WTC11 (cell line): ENCODE results near the gene CCDC69. TPM values are rescaled to one million over a fixed set of nuclear protein-coding genes. Genes with fewer than 3 reads are reported as not detected.

ENCODE experiments used
- ATAC-seq: fragments of 200-7000 bp; cut with Tn5 transposase; 2 replicates; pipeline ENCODE4 v1.10.0; 2021; ENCODE audit warnings: mild to moderate bottlenecking, moderate library complexity
- CTCF ChIA-PET: fragments of 300-600 bp; sonication (Branson Sonifier 250); formaldehyde crosslinking; loops from one replicate; lab custom pipeline; 2021; ENCODE audit warnings: antibody characterized with exemption; lab: Charles Lee
- POLR2A ChIA-PET: fragments of 350-600 bp; sonication (Branson Sonifier 250); formaldehyde crosslinking; loops from one replicate; lab custom pipeline; 2021; ENCODE audit warnings: antibody characterized with exemption; lab: Charles Lee
- DNase-seq: peaks from one replicate; pipeline ENCODE4 v3.0.0; 2021; ENCODE audit warnings: low spot score
- H3K27ac Mint-ChIP-seq: 2 replicates; pipeline ENCODE4 v1.8.0; 2021; ENCODE audit warnings: mixed read lengths
- H3K27me3 Mint-ChIP-seq: 2 replicates; pipeline ENCODE4 v1.8.0; 2021; ENCODE audit warnings: low read depth, mild to moderate bottlenecking, moderate library complexity, mixed read lengths
- H3K36me3 Mint-ChIP-seq: 2 replicates; pipeline ENCODE4 v1.8.0; 2021; ENCODE audit warnings: mixed read lengths
- H3K4me1 Mint-ChIP-seq: 2 replicates; pipeline ENCODE4 v1.8.0; 2022; ENCODE audit warnings: mixed read lengths
- H3K4me3 Mint-ChIP-seq: 2 replicates; pipeline ENCODE4 v1.8.0; 2021; ENCODE audit warnings: mild to moderate bottlenecking, moderate library complexity, mixed read lengths
- H3K9me3 Mint-ChIP-seq: 2 replicates; pipeline ENCODE4 v1.8.0; 2021; ENCODE audit warnings: mixed read lengths
- ATF1 ChIP-seq: sonication (generic); formaldehyde crosslinking; IDR thresholded peaks from 2 replicates; pipeline ENCODE4 v1.8.1; 2023; ENCODE audit warnings: mild to moderate bottlenecking, moderate library complexity, missing genetic modification reagents
- CBFB ChIP-seq: sonication (generic); formaldehyde crosslinking; IDR thresholded peaks from 2 replicates; pipeline ENCODE4 v1.8.1; 2022; ENCODE audit warnings: mild to moderate bottlenecking, low read depth, missing genetic modification reagents
- CREM ChIP-seq: sonication (generic); formaldehyde crosslinking; IDR thresholded peaks from 2 replicates; pipeline ENCODE4 v1.8.1; 2022; ENCODE audit warnings: mild to moderate bottlenecking, missing genetic modification reagents, moderate library complexity
- ETV6 ChIP-seq: sonication (generic); formaldehyde crosslinking; IDR thresholded peaks from 2 replicates; pipeline ENCODE4 v1.8.1; 2022; ENCODE audit warnings: mild to moderate bottlenecking, missing genetic modification reagents
- GRHL2 ChIP-seq: fragments of 250-450 bp; sonication (Bioruptor Pico); IDR thresholded peaks from 2 replicates; pipeline ENCODE4 v1.8.0; 2022; ENCODE audit warnings: mild to moderate bottlenecking, moderate library complexity; ENCODE audit not compliant: insufficient replicate concordance, severe bottlenecking
- NFATC4 ChIP-seq: fragments of 250-450 bp; sonication (Bioruptor Pico); IDR thresholded peaks from 2 replicates; pipeline ENCODE4 v1.9.0; 2021; ENCODE audit warnings: mild to moderate bottlenecking
- SMAD3 ChIP-seq: sonication (generic); formaldehyde crosslinking; IDR thresholded peaks from 2 replicates; pipeline ENCODE4 v1.8.0; 2022; ENCODE audit warnings: missing genetic modification reagents, mild to moderate bottlenecking, borderline replicate concordance
- TEAD4 ChIP-seq: sonication (generic); formaldehyde crosslinking; IDR thresholded peaks from 2 replicates; pipeline ENCODE4 v1.8.0; 2022; ENCODE audit warnings: mild to moderate bottlenecking, missing genetic modification reagents
- TP53 ChIP-seq: sonication (generic); formaldehyde crosslinking; IDR thresholded peaks from 2 replicates; pipeline ENCODE4 v1.8.1; 2023; ENCODE audit warnings: mild to moderate bottlenecking, missing genetic modification reagents
- ZNF121 ChIP-seq: sonication (generic); formaldehyde crosslinking; IDR thresholded peaks from 2 replicates; pipeline ENCODE4 v1.8.0; 2023; ENCODE audit warnings: missing genetic modification reagents
- ZNF263 ChIP-seq: sonication (generic); formaldehyde crosslinking; IDR thresholded peaks from 2 replicates; pipeline ENCODE4 v1.8.1; 2022; ENCODE audit warnings: low read depth, mild to moderate bottlenecking, moderate library complexity, missing genetic modification reagents
- ZNF317 ChIP-seq: sonication (generic); formaldehyde crosslinking; IDR thresholded peaks from 2 replicates; pipeline ENCODE4 v1.8.1; 2023; ENCODE audit warnings: low read depth, mild to moderate bottlenecking, moderate library complexity, missing genetic modification reagents, borderline replicate concordance
- total RNA-seq: library from RNA; stranded (reverse); gene quantifications from 3 replicates; pipeline ENCODE4 v1.2.3, GENCODE V29; 2021
- TF ChIP-seq, protein P1 (sequence below): sonication (generic); formaldehyde crosslinking; IDR thresholded peaks from 2 replicates; pipeline ENCODE4 v1.8.0; 2022; ENCODE audit warnings: mild to moderate bottlenecking, missing genetic modification reagents
- TF ChIP-seq, protein P2 (sequence below): sonication (generic); formaldehyde crosslinking; IDR thresholded peaks from 2 replicates; pipeline ENCODE4 v1.8.1; 2023; ENCODE audit warnings: mild to moderate bottlenecking, missing genetic modification reagents, moderate library complexity
- TF ChIP-seq, protein P3 (sequence below): fragments of 250-450 bp; sonication (Bioruptor Pico); IDR thresholded peaks from 2 replicates; pipeline ENCODE4 v1.9.0; 2021; ENCODE audit warnings: mild to moderate bottlenecking, borderline replicate concordance
- TF ChIP-seq, protein P4 (sequence below): sonication (generic); formaldehyde crosslinking; IDR thresholded peaks from 2 replicates; pipeline ENCODE4 v1.8.0; 2023; ENCODE audit warnings: missing genetic modification reagents, mild to moderate bottlenecking, borderline replicate concordance
- TF ChIP-seq, protein P5 (sequence below): sonication (generic); formaldehyde crosslinking; IDR thresholded peaks from 2 replicates; pipeline ENCODE4 v1.8.0; 2022; ENCODE audit warnings: mild to moderate bottlenecking, missing genetic modification reagents

CCDC69 gene
- total RNA-seq, 1 experiment from 2014 or later: 12.4 TPM

DNA sequence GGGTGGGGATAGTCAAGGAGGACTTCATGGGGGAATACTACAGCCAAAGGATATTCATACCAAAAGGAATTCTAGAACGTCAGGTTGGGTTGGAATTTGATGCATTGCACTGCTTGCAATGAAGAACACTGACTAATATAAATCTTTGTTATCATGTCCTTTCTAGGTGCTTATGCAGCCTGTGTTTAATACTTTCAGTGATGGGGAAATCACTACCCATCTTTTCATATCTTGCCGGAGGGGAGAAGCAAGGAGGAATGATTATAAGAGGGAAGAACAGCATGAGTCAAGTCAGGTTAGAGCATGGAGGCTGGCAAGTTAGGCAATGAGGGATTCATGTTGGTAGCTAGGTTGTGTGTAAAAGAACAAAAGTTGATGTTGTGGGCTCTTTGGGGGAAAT, 5.1 kb upstream of the CCDC69 start (continued):
- TF ChIP-seq TEAD4 (CRISPR knock-in tag) (no peak), TP53 (no peak), CBFB (no peak), CREM (CRISPR knock-in tag) (no peak)
- TF ChIP-seq, protein P1, sequence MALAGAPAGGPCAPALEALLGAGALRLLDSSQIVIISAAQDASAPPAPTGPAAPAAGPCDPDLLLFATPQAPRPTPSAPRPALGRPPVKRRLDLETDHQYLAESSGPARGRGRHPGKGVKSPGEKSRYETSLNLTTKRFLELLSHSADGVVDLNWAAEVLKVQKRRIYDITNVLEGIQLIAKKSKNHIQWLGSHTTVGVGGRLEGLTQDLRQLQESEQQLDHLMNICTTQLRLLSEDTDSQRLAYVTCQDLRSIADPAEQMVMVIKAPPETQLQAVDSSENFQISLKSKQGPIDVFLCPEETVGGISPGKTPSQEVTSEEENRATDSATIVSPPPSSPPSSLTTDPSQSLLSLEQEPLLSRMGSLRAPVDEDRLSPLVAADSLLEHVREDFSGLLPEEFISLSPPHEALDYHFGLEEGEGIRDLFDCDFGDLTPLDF (CRISPR knock-in tag): no peak
- TF ChIP-seq, protein P2, sequence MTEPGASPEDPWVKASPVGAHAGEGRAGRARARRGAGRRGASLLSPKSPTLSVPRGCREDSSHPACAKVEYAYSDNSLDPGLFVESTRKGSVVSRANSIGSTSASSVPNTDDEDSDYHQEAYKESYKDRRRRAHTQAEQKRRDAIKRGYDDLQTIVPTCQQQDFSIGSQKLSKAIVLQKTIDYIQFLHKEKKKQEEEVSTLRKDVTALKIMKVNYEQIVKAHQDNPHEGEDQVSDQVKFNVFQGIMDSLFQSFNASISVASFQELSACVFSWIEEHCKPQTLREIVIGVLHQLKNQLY (CRISPR knock-in tag): no peak
- TF ChIP-seq, protein P3, sequence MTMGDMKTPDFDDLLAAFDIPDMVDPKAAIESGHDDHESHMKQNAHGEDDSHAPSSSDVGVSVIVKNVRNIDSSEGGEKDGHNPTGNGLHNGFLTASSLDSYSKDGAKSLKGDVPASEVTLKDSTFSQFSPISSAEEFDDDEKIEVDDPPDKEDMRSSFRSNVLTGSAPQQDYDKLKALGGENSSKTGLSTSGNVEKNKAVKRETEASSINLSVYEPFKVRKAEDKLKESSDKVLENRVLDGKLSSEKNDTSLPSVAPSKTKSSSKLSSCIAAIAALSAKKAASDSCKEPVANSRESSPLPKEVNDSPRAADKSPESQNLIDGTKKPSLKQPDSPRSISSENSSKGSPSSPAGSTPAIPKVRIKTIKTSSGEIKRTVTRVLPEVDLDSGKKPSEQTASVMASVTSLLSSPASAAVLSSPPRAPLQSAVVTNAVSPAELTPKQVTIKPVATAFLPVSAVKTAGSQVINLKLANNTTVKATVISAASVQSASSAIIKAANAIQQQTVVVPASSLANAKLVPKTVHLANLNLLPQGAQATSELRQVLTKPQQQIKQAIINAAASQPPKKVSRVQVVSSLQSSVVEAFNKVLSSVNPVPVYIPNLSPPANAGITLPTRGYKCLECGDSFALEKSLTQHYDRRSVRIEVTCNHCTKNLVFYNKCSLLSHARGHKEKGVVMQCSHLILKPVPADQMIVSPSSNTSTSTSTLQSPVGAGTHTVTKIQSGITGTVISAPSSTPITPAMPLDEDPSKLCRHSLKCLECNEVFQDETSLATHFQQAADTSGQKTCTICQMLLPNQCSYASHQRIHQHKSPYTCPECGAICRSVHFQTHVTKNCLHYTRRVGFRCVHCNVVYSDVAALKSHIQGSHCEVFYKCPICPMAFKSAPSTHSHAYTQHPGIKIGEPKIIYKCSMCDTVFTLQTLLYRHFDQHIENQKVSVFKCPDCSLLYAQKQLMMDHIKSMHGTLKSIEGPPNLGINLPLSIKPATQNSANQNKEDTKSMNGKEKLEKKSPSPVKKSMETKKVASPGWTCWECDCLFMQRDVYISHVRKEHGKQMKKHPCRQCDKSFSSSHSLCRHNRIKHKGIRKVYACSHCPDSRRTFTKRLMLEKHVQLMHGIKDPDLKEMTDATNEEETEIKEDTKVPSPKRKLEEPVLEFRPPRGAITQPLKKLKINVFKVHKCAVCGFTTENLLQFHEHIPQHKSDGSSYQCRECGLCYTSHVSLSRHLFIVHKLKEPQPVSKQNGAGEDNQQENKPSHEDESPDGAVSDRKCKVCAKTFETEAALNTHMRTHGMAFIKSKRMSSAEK (CRISPR knock-in tag): no peak
- TF ChIP-seq, protein P4, sequence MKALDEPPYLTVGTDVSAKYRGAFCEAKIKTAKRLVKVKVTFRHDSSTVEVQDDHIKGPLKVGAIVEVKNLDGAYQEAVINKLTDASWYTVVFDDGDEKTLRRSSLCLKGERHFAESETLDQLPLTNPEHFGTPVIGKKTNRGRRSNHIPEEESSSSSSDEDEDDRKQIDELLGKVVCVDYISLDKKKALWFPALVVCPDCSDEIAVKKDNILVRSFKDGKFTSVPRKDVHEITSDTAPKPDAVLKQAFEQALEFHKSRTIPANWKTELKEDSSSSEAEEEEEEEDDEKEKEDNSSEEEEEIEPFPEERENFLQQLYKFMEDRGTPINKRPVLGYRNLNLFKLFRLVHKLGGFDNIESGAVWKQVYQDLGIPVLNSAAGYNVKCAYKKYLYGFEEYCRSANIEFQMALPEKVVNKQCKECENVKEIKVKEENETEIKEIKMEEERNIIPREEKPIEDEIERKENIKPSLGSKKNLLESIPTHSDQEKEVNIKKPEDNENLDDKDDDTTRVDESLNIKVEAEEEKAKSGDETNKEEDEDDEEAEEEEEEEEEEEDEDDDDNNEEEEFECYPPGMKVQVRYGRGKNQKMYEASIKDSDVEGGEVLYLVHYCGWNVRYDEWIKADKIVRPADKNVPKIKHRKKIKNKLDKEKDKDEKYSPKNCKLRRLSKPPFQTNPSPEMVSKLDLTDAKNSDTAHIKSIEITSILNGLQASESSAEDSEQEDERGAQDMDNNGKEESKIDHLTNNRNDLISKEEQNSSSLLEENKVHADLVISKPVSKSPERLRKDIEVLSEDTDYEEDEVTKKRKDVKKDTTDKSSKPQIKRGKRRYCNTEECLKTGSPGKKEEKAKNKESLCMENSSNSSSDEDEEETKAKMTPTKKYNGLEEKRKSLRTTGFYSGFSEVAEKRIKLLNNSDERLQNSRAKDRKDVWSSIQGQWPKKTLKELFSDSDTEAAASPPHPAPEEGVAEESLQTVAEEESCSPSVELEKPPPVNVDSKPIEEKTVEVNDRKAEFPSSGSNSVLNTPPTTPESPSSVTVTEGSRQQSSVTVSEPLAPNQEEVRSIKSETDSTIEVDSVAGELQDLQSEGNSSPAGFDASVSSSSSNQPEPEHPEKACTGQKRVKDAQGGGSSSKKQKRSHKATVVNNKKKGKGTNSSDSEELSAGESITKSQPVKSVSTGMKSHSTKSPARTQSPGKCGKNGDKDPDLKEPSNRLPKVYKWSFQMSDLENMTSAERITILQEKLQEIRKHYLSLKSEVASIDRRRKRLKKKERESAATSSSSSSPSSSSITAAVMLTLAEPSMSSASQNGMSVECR (CRISPR knock-in tag): no peak

DNA sequence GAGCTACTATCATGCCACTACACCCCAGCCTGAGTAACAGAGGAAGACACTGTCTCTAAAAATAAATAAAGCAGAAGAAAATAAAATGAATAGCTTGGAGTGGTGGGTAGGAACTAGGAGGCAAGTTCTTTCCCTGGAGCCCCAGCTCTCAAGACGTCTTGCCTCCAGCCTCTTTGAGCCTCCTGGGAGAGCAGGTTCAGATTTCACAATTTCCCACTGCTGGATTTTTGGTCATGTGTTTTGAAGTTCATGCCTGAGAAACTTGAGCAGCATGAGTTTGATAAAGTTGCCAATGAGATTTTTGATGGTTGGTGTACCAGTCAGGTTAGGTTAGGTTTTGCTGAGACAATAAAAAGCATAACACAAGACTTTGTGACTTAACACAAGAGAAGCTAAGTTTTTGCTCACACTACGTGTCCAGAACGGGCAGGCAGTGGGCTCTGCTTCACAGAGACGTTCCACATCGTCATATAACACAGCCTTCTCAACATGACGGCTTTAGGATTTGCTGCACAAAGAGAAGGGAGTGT, 4.1 kb upstream of the CCDC69 start:
- H3K4me1 Mint-ChIP-seq: peaks cover 18% of the 10 kb centered on the region
- H3K9me3 Mint-ChIP-seq: 0 out of 2 replicates have a peak, but pooled peaks cover 4% of the 10 kb centered on the region
- ATAC-seq: no peak
- H3K4me3 Mint-ChIP-seq: no peak overlapping the region
- no peaks in the 10 kb centered on the region; the same call in 1 of the 2 replicates for H3K27me3 Mint-ChIP-seq
- no peaks in the 10 kb centered on the region for H3K36me3 Mint-ChIP-seq
- POLR2A ChIA-PET: no interaction called here
- H3K27ac Mint-ChIP-seq: no peak overlapping the region
- CTCF ChIA-PET: interaction anchor here (1.0 to 3.3 kb wide), 3 partner anchors 10 to 113 kb away, joined by 4 to 39 read pairs (median 5); no protein-coding TSS in a partner anchor
- no peak for DNase-seq
- TF ChIP-seq GRHL2 (CRISPR knock-in tag): no peak
- no peak for TF ChIP-seq ZNF263 (CRISPR knock-in tag)
- no peak for TF ChIP-seq ETV6 (CRISPR knock-in tag)
- TF ChIP-seq NFATC4: no peak
- no peak for TF ChIP-seq ZNF121
- TF ChIP-seq SMAD3 (CRISPR knock-in tag): no peak
- TF ChIP-seq ATF1 (CRISPR knock-in tag): no peak
- TF ChIP-seq ZNF317 (CRISPR knock-in tag): no peak
- TF ChIP-seq, protein P5, sequence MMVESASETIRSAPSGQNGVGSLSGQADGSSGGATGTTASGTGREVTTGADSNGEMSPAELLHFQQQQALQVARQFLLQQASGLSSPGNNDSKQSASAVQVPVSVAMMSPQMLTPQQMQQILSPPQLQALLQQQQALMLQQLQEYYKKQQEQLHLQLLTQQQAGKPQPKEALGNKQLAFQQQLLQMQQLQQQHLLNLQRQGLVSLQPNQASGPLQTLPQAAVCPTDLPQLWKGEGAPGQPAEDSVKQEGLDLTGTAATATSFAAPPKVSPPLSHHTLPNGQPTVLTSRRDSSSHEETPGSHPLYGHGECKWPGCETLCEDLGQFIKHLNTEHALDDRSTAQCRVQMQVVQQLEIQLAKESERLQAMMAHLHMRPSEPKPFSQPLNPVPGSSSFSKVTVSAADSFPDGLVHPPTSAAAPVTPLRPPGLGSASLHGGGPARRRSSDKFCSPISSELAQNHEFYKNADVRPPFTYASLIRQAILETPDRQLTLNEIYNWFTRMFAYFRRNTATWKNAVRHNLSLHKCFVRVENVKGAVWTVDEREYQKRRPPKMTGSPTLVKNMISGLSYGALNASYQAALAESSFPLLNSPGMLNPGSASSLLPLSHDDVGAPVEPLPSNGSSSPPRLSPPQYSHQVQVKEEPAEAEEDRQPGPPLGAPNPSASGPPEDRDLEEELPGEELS: no peak
